ENCODE results near the gene PFKFB4. TPM values are rescaled to one million over a fixed set of nuclear protein-coding genes. Genes with fewer than 3 reads are reported as not detected.

Gene PFKFB4
- total and polyA plus RNA-seq, 2 of the 8 experiments (the other 6 are each of a cell fraction or from before 2014, with no cell fraction given) = 10.7 to 20.1 TPM

- H3K4me3 ChIP-seq (ENCODE audit: extremely low read depth in 1 of 4, insufficient read depth in 2 of 4, low read depth in 3 of 4, low read length in 4 of 4) = no peak overlapping the region
- no peak overlapping the region for H3K4me2 ChIP-seq (ENCODE audit: insufficient read depth in 1 of 2, low read depth in 2 of 2, low read length in 2 of 2)
- H3K4me1 ChIP-seq (replicated peaks in 1 of 4; ENCODE audit: control insufficient read depth in 3 of 4, insufficient read depth in 4 of 4, low read length in 3 of 4) = peaks cover 3 to 23% (median 15%) of the 10 kb centered on the region in 4 experiments; a peak in 6 of 7 replicates
- H4K5ac ChIP-seq (ENCODE audit: insufficient read length, low read depth, low read length) = no peak overlapping the region
- no peak overlapping the region for H3K27ac ChIP-seq (ENCODE audit: low read depth, low read length)
- no peaks in the 10 kb centered on the region for H3K9me3 ChIP-seq (ENCODE audit: insufficient read depth in 2 of 2, low read depth in 1 of 2, low read length in 1 of 2)
- H2BK5ac ChIP-seq (ENCODE audit: low read depth, low read length) = no peak overlapping the region
- FAIRE-seq (no peak), DNase-seq (ENCODE audit: low read depth in 1 of 2, low spot score in 2 of 2) (no peak)
- H3K18ac ChIP-seq (ENCODE audit: extremely low read depth, low read length) = no peak overlapping the region
- H2AK5ac ChIP-seq (ENCODE audit: low read depth, low read length) = no peak overlapping the region
- H4K91ac ChIP-seq (replicated peaks; ENCODE audit: insufficient read length, low read length) = no peak overlapping the region
- no peak overlapping the region for H3K4ac ChIP-seq (replicated peaks; ENCODE audit: insufficient read length, low read depth, low read length)
- no peak overlapping the region for H2BK12ac ChIP-seq (ENCODE audit: low read depth, low read length)
- H4K20me1 ChIP-seq (replicated peaks in 1 of 2; ENCODE audit: control insufficient read depth in 1 of 2, insufficient read depth in 2 of 2, low read length in 2 of 2) = peaks cover 0 to 11% of the 10 kb centered on the region in 2 experiments
- WGBS, 2 experiments (ENCODE audit: extremely low coverage in 1 of 2, insufficient coverage in 1 of 2, insufficient read length in 1 of 2, insufficient replicate concordance in 2 of 2, low coverage in 1 of 2, low lambda C conversion rate in 2 of 2, missing lambda C conversion rate in 1 of 2) = 94% methylated on average over 20 of the region's 21 CpGs; no CpG with 5 or more reads in 1 of the 2 experiments
- POLR2A ChIA-PET (ENCODE audit: partially characterized antibody) = interaction anchor here (0.7 to 1.6 kb wide), 4 partner anchors 11 to 71 kb away, joined by 3 to 5 read pairs (median 3); partner anchors contain the start of gene SLC26A6
- no peak overlapping the region for H2BK15ac ChIP-seq (ENCODE audit: low read length)
- no peaks in the 10 kb centered on the region for H3K79me1 ChIP-seq (ENCODE audit: low read depth, low read length)
- TF ChIP-seq POU5F1 (IDR thresholded peaks at IDR 0.05; ENCODE audit: low read depth, low read length) (no peak), ASH2L (IDR thresholded peaks at IDR 0.05; ENCODE audit: low read length) (no peak), CTBP2 (IDR thresholded peaks at IDR 0.05; ENCODE audit: borderline replicate concordance, insufficient read depth, insufficient read length, low read length) (no peak), CBX5 (IDR thresholded peaks at IDR 0.05; ENCODE audit: low read depth, low read length) (no peak), CHD2 (IDR thresholded peaks at IDR 0.05; ENCODE audit: low read length) (no peak)
- no peak overlapping the region for H3K23ac ChIP-seq (ENCODE audit: insufficient read length)
- no peaks in the 10 kb centered on the region for H3K79me2 ChIP-seq (ENCODE audit: control insufficient read depth in 1 of 2, insufficient read depth in 2 of 2, low read length in 2 of 2)
- CTCF ChIA-PET (ENCODE audit: partially characterized antibody) = interaction anchor here (0.8 to 1.4 kb wide), 3 partner anchors 32 to 43 kb away, joined by 3 to 4 read pairs (median 4); partner anchors contain the start of gene SLC26A6
- H3K27me3 ChIP-seq (replicated peaks in 1 of 4; ENCODE audit: control insufficient read depth in 3 of 4, extremely low read depth in 1 of 4, insufficient read depth in 3 of 4, low read length in 3 of 4) = peaks cover 0 to 6% (median 0%) of the 10 kb centered on the region in 4 experiments; a peak in 4 of 7 replicates
- no peak overlapping the region for H2BK120ac ChIP-seq (replicated peaks; ENCODE audit: low read depth, low read length)
- H2AFZ ChIP-seq (ENCODE audit: low read length) = no peak overlapping the region
- no peaks in the 10 kb centered on the region for H3K36me3 ChIP-seq (ENCODE audit: control insufficient read depth in 2 of 4, insufficient read depth in 4 of 4, low read length in 3 of 4)
- peaks cover 1% of the 10 kb centered on the region; the same call in 1 of the 2 replicates for H3K23me2 ChIP-seq (ENCODE audit: low read depth, low read length)
- H2BK20ac ChIP-seq (ENCODE audit: low read length) = no peak overlapping the region
- H3K9ac ChIP-seq (replicated peaks in 1 of 4; ENCODE audit: extremely low read depth in 1 of 4, low read depth in 3 of 4, low read length in 3 of 4) = no peak overlapping the region; a peak in 1 of 7 replicates
- no peak overlapping the region for H3K14ac ChIP-seq (ENCODE audit: insufficient read length)
- no peak overlapping the region for H3K56ac ChIP-seq (replicated peaks; ENCODE audit: insufficient read length, low read depth, low read length)
- no peak overlapping the region; the same call in 1 of the 2 replicates for H4K8ac ChIP-seq (ENCODE audit: extremely low read depth, insufficient read depth, low read length)
These were observed 36.0 kb upstream of the PFKFB4 start for GRCh38 chr3:48592519-48593087.

Measured in H1 (cell line).